PFSK-1 (cell line): ENCODE measurements around the gene RGL4.

Experiments
- FOXP2 ChIP-seq: optimal IDR thresholded peaks from 2 replicates; pipeline ENCODE3; 2011; ENCODE audit warnings: borderline replicate concordance, control low read depth, inconsistent platforms; ENCODE audit not compliant: insufficient read depth; ENCODE audit errors: extremely low read length, extremely low read depth
- POLR2AphosphoS5 ChIP-seq: IDR thresholded peaks from 2 replicates; pipeline ENCODE4 v1.6.1; 2012; ENCODE audit warnings: low read depth, mild to moderate bottlenecking, control low read depth, low read length, moderate library complexity
- REST ChIP-seq, 2 experiments: IDR thresholded peaks; 2 replicates each; pipeline versions ENCODE4 v1.6.1 to v1.8.0; 2011 to 2012; ENCODE audit warnings: low read depth in 2 of 2, low read length in 2 of 2, control low read depth in 1 of 2, inconsistent platforms in 1 of 2, mild to moderate bottlenecking in 1 of 2, moderate library complexity in 1 of 2; ENCODE audit not compliant: insufficient read depth in 1 of 2
- SIN3A ChIP-seq: IDR thresholded peaks from 2 replicates; pipeline ENCODE4 v1.6.1; 2012; ENCODE audit warnings: mild to moderate bottlenecking, low read length, moderate library complexity, borderline replicate concordance; ENCODE audit not compliant: insufficient read depth
- TAF1 ChIP-seq: IDR thresholded peaks from 2 replicates; pipeline ENCODE4 v1.6.1; 2012; ENCODE audit warnings: low read length, control low read depth, borderline replicate concordance; ENCODE audit not compliant: insufficient read depth

Gene RGL4

GRCh38 chr22:23685205-23685784 is 5.5 kb upstream of the RGL4 start:
- TF ChIP-seq TAF1 = no peak
- no peak for TF ChIP-seq POLR2AphosphoS5
- TF ChIP-seq REST (IDR thresholded peaks at IDR 0.05; ENCODE audit: insufficient read depth in 1 of 2, low read depth in 2 of 2, low read length in 2 of 2) = no peak
- no peak for TF ChIP-seq FOXP2
- no peak for TF ChIP-seq SIN3A

GRCh38 chr22:23686416-23687024 is 4.3 kb upstream of the RGL4 start:
- TF ChIP-seq POLR2AphosphoS5 = no peak
- no peak for TF ChIP-seq TAF1
- TF ChIP-seq SIN3A = no peak
- TF ChIP-seq FOXP2 = no peak
- TF ChIP-seq REST (IDR thresholded peaks at IDR 0.05; ENCODE audit: insufficient read depth in 1 of 2, low read depth in 2 of 2, low read length in 2 of 2) = no peak

GRCh38 chr22:23688121-23688520 is 2.7 kb upstream of the RGL4 start:
- TF ChIP-seq FOXP2 (no peak), REST (IDR thresholded peaks at IDR 0.05; ENCODE audit: insufficient read depth in 1 of 2, low read depth in 2 of 2, low read length in 2 of 2) (no peak), SIN3A (no peak), TAF1 (no peak), POLR2AphosphoS5 (no peak)

- TF ChIP-seq TAF1 = no peak
Observed at GRCh38 chr22:23688571-23688970, 2.2 kb upstream of the RGL4 start.

- TF ChIP-seq SIN3A = no peak
- no peak for TF ChIP-seq POLR2AphosphoS5
- no peak for TF ChIP-seq REST (IDR thresholded peaks at IDR 0.05; ENCODE audit: insufficient read depth in 1 of 2, low read depth in 2 of 2, low read length in 2 of 2)
- TF ChIP-seq TAF1 = no peak
- no peak for TF ChIP-seq FOXP2
Observed at GRCh38 chr22:23689414-23689813, 1.4 kb upstream of the RGL4 start.
